KOPT-K1 (cell line): ENCODE results near the gene GPX8.

Experiments
- H3K27ac ChIP-seq: fragments of 200-600 bp; sonication (generic); 2 replicates; pipeline ENCODE4 v1.5.1; 2016; ENCODE audit warnings: antibody characterized with exemption, mild to moderate bottlenecking, low read depth, low read length; ENCODE audit not compliant: poor library complexity, severe bottlenecking
- H3K36me3 ChIP-seq: fragments of 200-600 bp; sonication (generic); 2 replicates; pipeline ENCODE4 v1.5.1; 2017; ENCODE audit warnings: antibody characterized with exemption, mild to moderate bottlenecking, low read length, moderate library complexity; ENCODE audit not compliant: insufficient read depth
- H3K9me3 ChIP-seq: fragments of 200-600 bp; sonication (generic); 2 replicates; pipeline ENCODE4 v1.5.1; 2017; ENCODE audit warnings: antibody characterized with exemption, low read length, mild to moderate bottlenecking; ENCODE audit not compliant: insufficient read depth, poor library complexity, severe bottlenecking

Gene GPX8

DNA sequence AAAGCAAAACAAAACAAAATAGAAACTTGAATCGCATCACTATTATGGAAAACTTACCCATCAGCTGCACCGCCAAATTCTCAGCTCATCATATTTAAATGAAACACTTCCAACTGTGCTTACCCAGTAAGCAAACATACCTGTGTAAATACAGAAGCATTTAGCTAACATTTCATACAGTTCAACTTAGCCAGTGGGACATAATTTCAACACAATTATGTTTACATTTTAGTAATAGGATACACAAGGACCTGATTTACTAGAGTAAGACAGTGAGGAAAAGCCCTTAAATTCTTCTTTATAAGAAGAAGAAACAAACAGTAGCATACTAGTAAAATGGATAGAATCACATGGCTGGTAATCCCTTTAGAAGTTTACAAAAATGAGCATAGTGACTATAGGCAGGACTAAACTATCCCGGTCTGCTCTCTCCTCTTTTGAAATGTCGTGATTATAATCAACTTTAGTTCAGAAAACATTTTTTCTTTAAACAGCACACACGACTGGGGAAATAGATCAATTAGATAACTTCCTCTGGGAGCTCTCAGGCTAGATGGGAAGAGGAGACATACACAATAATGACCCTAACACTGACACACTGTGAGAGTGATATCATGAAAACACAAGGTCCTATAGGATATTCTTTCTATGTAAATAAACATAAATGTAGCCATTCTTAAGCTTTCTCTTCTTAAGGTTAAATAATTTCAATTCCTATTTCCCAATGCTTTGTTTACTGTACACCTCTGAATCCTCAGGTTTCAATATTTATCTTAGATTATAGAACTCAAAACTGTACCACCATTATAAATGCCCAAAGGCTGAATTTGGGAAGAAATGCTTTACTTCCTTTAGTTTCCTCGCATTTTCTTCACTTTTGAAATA is 28.9 kb downstream of the GPX8 start:
- Histone ChIP-seq H3K36me3 (no peaks in the 10 kb centered on the region), H3K9me3 (no peaks in the 10 kb centered on the region), H3K27ac (no peak overlapping the region)

DNA sequence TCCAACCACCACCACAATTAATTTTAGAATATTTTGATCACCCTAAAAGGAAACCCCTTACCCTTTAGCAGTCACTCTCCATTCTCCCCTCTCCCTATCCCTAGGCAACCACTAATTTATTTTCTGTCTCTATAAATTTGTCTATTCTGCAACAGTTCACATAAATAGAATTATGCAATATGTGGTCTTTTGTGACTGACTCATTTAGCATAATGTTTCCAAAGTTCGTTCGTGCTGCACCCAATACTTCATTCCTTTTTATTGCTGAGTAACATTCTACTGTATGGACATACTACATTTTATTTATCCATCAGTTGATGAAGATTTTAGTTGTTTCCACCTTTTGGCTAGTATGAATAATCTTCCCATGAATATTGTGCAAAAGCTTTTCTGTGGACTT is 31.2 kb downstream of the GPX8 start:
- no peaks in the 10 kb centered on the region for H3K9me3 ChIP-seq
- no peak overlapping the region for H3K27ac ChIP-seq
- H3K36me3 ChIP-seq = no peaks in the 10 kb centered on the region

DNA sequence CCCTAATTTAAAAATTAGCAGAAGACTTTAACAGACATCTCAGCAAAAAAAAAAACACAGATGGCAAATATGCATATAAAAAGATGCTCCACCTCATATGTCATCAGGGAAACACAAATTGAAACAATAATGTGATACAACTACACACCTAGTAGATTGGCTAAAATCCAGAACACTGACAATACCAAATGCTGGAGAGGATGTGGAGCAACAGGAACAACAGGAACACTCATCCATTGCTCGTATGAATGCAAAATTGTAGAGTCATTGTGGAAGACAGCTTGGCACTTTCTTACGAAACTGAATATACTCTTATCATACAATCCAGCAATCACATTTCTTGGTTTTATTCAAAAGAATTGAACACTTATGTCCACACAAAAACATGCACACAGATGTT is 45.0 kb downstream of the GPX8 start:
- Histone ChIP-seq H3K36me3 (no peaks in the 10 kb centered on the region), H3K9me3 (no peaks in the 10 kb centered on the region), H3K27ac (no peak overlapping the region)

DNA sequence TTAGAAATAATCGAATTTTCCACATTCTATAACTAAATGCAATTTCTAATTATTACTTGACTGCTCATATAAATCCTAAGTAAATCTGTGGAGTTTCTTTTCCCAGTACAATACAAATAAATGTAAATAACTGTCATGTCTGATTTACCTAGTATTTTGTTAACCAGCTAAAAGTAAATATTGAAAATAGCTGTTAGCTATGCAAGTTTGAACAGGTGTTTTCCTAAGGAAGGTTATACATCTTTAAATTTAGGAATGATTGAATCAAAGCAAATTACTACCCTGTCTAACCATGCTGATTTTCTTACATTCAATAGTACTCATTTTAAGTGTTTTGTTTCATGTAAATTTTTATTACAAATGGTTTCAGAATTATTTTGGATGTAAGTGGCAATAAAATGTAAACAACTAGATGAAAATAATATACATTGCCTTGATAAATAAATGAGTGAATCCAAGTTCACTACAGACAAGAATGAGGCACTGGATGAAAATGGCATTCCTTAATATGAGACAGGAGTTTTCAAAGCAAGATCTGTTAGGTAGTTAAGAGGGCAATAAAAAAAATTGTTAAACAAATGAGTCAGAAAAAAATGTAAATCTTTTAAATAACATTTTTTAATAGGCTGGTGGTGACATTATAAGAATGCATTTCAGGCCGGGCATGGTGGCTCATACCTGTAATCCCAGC is 51.4 kb downstream of the GPX8 start:
- H3K36me3 ChIP-seq = no peaks in the 10 kb centered on the region
- no peaks in the 10 kb centered on the region for H3K9me3 ChIP-seq
- H3K27ac ChIP-seq = no peak overlapping the region
